IPS-NIHi11 (cell line): ENCODE results near the gene PLCG1.
"Not testable (repeated sequence)": the region's sequence is repeated elsewhere in the genome, so short reads cannot be mapped to it uniquely, and the experiment has no call there.

Source experiments
- DNase-seq: peaks from one replicate; pipeline ENCODE4 v3.0.0; 2012; ENCODE audit warnings: mixed read lengths, low spot score

Gene PLCG1

GRCh38 chr20:41136680-41137613 lies at the start of gene PLCG1:
PLCG1 (plus strand) TSS chr20:41137543; CDS start chr20:41137642, 99 bp downstream.
- peak; percentile 97 for DNase-seq

GRCh38 chr20:41087777-41088176 lies 49.6 kb upstream of the PLCG1 start:
- no peak for DNase-seq

- DNase-seq: no peak
Observed at GRCh38 chr20:41089555-41089954, 47.8 kb upstream of the PLCG1 start.

GRCh38 chr20:41091927-41092326 lies 45.4 kb upstream of the PLCG1 start:
- DNase-seq: no peak

GRCh38 chr20:41094353-41095055 lies 42.8 kb upstream of the PLCG1 start:
- DNase-seq: no peak

- DNase-seq: peak; percentile 63
Observed at GRCh38 chr20:41095110-41095969, 42.0 kb upstream of the PLCG1 start.

- no peak for DNase-seq
Observed at GRCh38 chr20:41098703-41099250, 38.6 kb upstream of the PLCG1 start.

- no peak for DNase-seq
Observed at GRCh38 chr20:41100001-41100480, 37.3 kb upstream of the PLCG1 start.

- DNase-seq: no peak
Observed at GRCh38 chr20:41101660-41102059, 35.7 kb upstream of the PLCG1 start.

- no peak for DNase-seq
Observed at GRCh38 chr20:41108531-41108930, 28.8 kb upstream of the PLCG1 start.

GRCh38 chr20:41110012-41110411 lies 27.3 kb upstream of the PLCG1 start:
- DNase-seq: no peak

- no peak for DNase-seq
Observed at GRCh38 chr20:41110930-41111577, 26.3 kb upstream of the PLCG1 start.

GRCh38 chr20:41111578-41111951 lies 25.8 kb upstream of the PLCG1 start:
- DNase-seq: no peak

GRCh38 chr20:41116282-41116956 lies 20.9 kb upstream of the PLCG1 start:
- no peak for DNase-seq

- not testable (repeated sequence) for DNase-seq
Observed at GRCh38 chr20:41118159-41118558, 19.2 kb upstream of the PLCG1 start.

- DNase-seq: no peak
Observed at GRCh38 chr20:41118632-41119031, 18.7 kb upstream of the PLCG1 start.

- DNase-seq: no peak
Observed at GRCh38 chr20:41119614-41120561, 17.5 kb upstream of the PLCG1 start.

- no peak for DNase-seq
Observed at GRCh38 chr20:41121399-41121798, 15.9 kb upstream of the PLCG1 start.

GRCh38 chr20:41123631-41124030 lies 13.7 kb upstream of the PLCG1 start:
- no peak for DNase-seq
